ENCODE measurements around the gene RBM20.

Gene RBM20

GRCh38 chr10:110671788-110672579 lies 27.8 kb downstream of the RBM20 start:
- DNase-seq (ENCODE audit: low spot score) (peak; percentile 57), FAIRE-seq (peak; percentile 12)

DNA sequence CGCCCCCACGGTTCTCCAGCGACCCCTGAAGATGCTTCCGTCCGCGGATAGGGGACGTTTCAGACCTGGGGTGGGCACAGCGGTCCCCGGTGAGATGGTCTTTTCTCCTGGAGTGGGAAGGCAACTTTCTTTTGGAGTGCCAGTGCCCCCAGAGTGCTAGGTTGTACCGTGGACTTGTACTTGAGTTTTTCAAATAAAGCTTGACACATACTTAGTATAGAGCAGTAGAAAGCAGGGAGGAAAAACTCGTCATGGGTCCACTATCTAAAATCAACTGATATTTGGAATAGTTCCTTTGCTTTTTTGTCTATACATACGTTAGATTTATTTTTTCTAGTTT lies 28.4 kb downstream of the RBM20 start:
- DNase-seq (ENCODE audit: low spot score) (no peak), FAIRE-seq (no peak)

DNA sequence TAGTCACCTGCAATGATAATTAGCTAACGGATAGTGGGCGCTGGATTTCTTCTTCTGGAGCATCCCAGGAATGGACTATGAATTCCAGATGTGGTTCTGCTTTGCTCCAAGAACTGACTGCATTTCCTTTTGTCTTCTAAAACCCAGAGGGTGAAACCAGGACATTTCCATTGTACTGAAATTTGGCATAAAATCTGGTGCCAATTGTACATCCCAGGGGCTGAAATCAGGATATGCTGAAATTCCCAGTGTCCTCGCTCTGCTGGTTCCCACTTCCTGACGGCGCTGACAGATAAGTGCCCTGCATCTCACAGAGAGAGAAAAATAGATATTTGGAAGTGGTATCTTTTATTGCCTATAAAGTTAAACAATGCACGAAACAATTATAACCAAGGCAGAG lies 31.9 kb downstream of the RBM20 start:
- FAIRE-seq (no peak), DNase-seq (ENCODE audit: low spot score) (no peak)

- FAIRE-seq, result no peak
- no peak for DNase-seq (ENCODE audit: low spot score)
These were observed 35.5 kb downstream of the RBM20 start for GRCh38 chr10:110679486-110680272.

DNA sequence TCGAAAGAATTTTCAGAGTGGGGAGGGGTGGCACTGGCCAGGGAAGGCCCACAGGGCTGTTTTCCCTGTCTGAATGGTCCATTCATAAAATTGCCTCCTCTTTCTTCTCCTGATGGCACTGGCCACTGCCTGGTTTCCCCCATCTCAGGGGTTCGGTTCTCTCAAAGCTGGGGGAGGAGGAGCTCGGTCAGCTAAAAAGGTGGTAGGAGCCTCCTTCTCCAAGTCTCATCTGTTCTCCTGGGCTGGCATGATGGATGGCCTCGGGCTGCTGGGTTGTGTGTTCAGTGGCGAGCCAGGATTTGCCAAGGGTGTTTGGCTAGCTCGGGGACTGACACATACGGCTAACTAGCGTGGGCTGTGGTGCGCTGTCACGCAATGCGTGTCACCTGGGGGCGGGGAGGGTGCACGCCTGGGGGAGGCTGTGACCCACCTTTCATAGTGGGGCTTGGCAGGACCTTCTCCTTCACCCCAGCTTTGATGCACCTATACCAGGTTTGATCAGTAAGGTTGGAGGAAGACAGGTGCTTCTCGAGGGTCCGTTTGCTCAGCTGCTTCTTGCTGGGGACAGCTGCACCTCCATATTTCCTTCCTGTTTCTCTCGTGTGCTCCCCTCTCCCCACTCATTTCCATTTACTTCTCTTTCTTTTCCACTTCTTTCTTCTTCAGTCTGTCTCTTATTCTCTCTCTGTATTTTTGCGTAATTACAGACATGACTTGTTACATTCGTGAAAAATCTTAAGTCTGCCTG lies 36.3 kb downstream of the RBM20 start:
- DNase-seq (ENCODE audit: low spot score) (no peak), FAIRE-seq (no peak)

GRCh38 chr10:110681023-110681681 lies 37.0 kb downstream of the RBM20 start:
- DNase-seq (ENCODE audit: low spot score) (peak; percentile 27), FAIRE-seq (no peak)

DNA sequence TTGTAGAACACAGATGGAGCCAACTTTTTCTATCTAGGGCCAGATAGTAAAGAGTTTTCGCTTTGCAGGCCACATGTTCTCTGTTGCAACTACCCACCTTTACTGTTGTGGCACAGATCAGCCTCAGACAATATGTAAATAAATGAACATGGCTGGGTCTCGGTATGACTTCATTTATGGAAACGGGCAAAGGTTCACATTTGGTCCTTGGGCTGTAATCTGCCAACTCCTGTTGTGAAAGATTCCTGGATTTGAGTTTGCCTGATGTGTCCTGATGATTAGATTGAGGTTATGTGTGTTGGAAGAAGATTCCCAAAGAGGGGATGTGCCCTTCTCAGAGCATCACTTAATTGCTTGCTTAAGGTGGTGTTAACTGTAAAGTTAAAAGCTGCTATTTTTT lies 38.2 kb downstream of the RBM20 start:
- FAIRE-seq (no peak), DNase-seq (ENCODE audit: low spot score) (no peak)

DNA sequence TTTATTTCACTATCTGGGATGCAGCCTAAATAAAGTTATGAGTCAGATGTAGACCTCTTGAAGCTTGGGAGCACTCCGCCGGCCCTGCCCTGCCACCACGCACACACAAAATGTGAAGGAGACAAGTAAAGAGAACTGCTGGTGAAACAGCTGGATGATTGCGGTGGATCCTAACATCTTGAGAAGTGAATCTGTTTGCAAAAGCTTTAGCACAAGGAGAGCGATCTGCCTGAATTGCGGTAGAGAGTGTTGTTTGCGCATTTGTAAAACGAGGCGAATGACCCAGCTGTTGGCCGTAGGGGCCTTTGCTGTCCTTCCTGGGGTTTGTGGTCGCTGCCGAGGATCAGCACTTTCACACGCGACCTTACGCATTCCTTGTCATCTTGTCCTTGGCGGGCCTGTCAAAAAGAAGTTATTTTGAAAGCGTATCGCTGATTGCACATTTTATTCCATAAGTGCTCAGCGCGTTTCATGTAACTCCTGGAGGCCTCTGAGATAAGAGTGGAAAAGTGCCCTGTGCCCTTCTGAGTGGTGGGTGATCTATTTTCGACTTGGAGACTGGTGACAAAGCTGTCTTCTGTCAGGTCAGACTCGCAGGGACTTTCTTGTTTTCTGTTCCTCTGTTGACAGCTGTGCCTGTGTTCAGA lies 40.8 kb downstream of the RBM20 start:
- DNase-seq (ENCODE audit: low spot score) (no peak), FAIRE-seq (no peak)

- FAIRE-seq (no peak), DNase-seq (ENCODE audit: low spot score) (no peak)
These were observed 41.9 kb downstream of the RBM20 start for GRCh38 chr10:110686047-110686446.

GRCh38 chr10:110686949-110687348 lies 42.8 kb downstream of the RBM20 start:
- DNase-seq (ENCODE audit: low spot score) (no peak), FAIRE-seq (no peak)

DNA sequence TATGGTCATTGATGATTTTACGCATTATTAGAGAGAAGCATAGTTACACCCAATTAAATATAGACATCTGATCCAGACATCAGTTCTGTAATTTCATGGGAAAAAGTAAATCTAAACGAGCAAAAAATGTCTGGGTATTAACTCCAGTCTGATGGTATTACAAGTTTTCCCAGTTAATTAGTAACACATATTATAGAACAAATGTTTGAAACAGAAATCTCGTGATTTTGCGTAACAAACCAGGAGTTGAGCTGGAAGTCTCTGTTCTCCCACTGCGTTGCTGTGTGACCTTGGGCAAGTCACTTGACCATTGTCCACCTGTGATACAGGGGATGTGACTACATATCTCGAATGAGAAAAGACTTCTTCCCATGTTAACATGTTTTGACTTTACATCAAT lies 43.3 kb downstream of the RBM20 start:
- DNase-seq (ENCODE audit: low spot score) (no peak), FAIRE-seq (no peak)

DNA sequence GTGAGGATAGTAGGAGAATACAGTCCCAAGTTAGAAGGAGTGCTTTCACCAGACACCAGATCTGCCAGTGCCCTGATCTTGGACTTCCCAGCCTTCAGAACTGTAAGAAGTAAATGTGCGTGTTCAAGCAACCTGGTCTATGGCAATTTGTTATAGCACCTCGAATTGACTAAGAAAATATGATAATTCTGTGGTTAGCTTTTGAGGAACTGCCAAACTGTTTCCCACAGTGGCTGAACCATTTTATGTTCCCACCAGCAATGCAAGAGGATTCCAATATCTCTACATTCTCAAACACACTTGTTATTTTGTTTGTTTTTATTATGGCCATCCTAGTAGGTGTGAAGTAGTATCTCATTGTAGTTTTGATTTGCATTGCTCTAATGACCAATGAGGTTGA lies 47.0 kb downstream of the RBM20 start:
- no peak for DNase-seq (ENCODE audit: low spot score)
- FAIRE-seq, result no peak

GRCh38 chr10:110694263-110694662 lies 50.1 kb downstream of the RBM20 start:
- DNase-seq (ENCODE audit: low spot score), result no peak

DNA sequence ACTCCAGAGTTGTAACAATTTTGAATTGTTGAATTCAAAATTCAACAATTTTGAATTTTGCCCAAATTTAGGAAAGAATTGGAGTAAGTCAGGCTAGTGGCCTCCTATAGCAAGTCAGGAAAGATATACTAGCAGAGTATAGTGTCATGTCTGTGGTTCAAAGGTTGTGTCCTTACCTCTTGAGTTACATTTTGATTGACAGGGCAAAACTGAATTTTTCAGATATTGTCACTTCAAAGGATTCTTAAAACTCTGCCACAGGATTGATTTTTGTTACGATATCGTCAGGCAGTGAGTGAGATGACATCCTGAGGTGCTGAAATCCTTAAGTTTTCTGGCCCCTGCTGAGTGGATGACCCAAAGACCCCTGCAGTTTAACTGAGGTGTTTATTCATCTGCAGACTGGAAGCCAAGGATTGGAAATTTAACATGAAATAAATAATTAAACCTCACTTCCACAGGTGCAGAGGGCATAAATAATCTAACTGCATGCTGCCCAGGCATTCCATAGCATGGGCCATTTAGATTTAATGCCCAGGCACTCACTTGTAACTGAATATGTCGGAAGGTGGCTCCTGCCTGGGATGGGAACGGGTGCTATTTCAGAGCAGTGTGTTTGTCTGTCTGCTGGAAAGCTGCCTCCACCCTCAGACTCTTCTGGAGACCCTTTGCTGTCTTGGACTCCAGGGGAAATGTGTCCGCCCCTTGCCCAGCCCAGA lies 50.8 kb downstream of the RBM20 start:
- no peak for DNase-seq (ENCODE audit: low spot score)
- FAIRE-seq, result no peak

More at GRCh38 chr10:110694263-110694662, 50.1 kb downstream of the RBM20 start:
- no peak for FAIRE-seq

DNA sequence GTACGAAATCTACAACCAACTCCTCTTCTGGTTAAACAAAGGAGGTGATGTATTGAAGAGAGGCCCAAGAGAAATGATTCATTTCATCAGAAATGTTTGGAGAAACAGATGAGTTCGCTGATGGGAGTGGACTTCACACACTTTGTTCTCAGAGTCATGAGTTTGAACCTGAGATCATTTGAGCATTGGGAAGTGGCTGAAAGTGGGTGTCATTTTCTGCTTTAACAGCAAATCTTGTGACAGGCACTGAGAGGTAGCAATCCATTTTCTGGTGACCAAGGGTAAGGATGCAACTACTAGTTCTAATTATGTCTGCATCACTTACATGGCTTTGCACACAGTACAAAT lies 51.4 kb downstream of the RBM20 start:
- DNase-seq (ENCODE audit: low spot score) (no peak), FAIRE-seq (no peak)

DNA sequence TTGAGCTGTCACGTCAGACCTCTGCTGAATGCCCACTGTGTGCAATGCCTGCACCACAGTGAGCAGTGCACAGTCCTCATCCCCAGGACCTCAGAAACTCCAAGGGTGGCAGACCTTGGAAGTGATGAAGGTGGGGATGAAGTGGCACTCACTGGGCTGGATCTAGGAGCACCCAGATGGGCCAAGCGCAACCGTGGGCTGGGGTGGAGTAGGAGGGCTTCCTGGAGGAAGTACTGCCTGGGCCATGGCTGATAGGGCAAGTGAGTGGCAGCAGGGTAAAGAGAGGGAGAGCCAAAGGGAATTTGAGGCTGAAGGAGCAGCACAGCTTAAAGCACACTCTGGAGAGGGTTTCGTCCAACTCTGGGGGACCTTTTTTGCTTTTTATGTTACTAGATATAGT lies 52.3 kb downstream of the RBM20 start:
- no peak for DNase-seq (ENCODE audit: low spot score)

DNA sequence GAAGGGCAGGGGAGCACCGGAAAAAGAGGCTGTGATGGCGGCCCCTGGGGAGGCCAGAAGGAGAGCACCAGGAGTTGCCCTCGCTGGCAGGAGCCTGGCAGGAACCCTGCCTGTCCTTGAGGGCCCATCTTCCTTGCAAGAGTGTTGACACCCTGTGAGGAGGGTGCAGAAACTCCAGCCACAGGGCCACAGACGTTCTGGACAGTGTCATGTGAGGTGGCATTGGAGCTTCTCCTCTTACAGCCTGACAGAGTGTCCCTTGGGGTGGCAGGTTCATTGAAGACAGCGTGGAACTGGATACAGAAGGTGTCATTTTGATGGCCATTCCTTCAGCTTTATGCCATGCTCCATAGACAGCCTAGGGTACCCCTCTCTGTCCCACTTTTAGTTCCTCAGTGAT lies 54.2 kb downstream of the RBM20 start:
- DNase-seq (ENCODE audit: low spot score), result no peak

More for the DNA sequence above, 52.3 kb downstream of the RBM20 start:
- FAIRE-seq, result no peak

DNA sequence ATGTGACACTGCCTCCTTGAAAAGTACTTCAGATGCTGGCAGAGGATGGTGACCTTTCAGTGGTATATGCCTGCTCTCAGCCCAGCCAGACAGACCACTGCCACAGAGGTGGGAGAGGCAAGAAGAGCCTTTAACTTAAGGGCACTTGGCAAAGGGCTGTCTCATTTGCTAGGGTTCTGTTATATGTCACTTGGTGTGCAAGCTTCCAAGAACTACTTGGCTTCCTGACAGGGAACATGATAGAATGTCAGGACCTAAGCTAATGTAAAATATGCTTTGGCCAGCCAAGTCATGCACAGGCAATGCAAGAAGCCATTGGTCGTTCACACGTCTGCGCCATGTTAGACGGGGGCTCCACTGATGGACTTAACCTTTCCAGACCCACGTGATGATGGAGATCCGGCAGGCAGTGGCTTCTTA lies 54.7 kb downstream of the RBM20 start:
- DNase-seq (ENCODE audit: low spot score) (no peak), FAIRE-seq (no peak)

More for the DNA sequence above, 54.2 kb downstream of the RBM20 start:
- FAIRE-seq, result no peak

DNA sequence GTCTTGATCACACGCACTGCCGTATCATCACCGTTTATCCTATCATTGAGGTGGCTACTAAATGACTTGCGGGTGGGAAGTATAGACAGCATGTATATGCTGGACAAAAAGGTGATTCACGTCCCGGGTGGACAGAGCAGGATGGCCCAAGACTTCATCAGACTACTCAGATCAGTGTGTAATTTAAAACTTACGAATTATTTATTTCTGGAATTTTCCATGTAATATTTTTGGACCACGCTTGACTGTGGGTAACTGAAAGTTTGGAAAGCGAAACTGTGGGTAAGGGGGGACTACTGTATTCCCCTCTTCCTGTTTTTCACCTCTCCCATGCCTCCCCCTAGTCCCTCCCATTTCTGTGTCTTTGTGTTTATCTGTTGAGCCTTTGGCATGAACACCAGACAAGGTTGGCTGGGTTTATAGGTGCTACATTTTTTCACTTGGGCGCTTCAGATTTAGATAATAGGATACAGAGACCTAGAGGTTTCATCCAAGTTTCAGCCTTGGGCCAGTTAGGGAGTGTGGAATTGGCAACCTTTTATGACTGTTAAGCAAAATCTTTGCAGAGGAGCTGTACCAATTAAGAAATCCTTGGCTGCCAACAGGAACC lies 55.8 kb downstream of the RBM20 start:
- FAIRE-seq (no peak), DNase-seq (ENCODE audit: low spot score) (no peak)

Measured in RCC 7860 (cell line).